Activated CD8-positive, alpha-beta memory T cell treated with anti-CD3 and anti-CD28 coated beads, Interleukin-2, amount 50 U/mL, for 24 hours (primary cell): ENCODE data around the gene MEX3A.

Source experiments
- DNase-seq: peaks from one replicate; pipeline ENCODE4 v3.0.0-alpha.2; 2020; ENCODE audit errors: extremely low read depth

Gene MEX3A

GRCh38 chr1:156102633-156103511 lies 20.6 kb upstream of the MEX3A start:
- no peak for DNase-seq

DNA sequence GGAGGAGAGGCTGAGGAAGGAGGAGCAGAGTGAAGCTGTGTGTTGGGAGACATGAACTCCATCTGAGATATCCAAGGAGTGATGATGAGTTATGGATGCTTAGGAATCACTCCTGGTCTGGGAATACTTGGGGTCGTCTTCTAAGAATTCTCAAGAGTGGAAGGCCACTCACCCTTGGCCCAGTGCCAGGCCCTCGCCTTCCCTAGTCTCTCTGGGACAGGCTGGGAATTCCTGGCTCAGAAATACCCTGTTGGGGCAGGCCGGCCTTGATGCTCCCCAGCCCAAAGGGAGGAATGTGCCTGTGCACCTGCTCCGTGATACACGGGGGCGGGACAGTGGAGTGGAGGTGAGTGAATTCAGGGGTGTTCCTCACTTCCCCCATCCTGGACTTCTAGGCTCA lies 19.6 kb upstream of the MEX3A start:
- DNase-seq: no peak

DNA sequence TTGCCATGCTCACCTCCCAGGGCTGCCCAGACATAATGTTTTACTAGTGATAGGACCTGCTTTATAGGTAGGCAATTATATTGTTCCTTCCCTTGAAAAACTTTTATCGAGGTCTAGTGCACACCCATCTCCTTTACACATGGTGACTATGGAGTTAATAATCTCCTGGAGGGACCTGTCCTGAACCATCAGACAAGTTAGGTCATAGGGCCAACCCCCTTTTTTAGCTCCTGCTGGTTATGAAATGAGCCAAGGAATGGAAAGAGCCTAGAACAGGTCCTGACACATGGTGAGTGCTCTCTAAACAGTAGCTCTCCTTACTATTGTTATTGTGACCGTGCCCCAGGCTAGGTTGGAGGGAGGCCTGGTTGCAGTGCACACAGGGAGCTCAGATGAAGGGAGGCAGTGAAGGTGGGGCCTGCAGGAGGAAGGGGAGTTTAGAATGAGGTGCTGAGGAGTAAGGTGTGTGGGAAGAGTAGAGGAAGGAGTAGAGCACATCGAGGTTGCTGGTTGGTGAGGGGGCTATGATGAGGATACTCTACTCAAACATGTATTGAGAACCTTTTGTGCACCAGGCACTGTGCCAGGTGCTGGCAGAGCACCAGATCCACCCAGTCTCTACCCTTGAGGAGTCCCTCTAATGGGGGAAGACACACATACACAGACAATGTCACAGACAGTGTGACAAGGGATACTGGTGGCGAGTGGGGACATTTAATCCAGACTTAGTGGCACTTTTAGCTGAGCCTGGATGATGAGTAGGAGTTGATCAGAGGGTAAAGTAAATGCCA lies 18.1 kb upstream of the MEX3A start:
- no peak for DNase-seq

- no peak for DNase-seq
These were observed 17.0 kb upstream of the MEX3A start for GRCh38 chr1:156099282-156099681.

DNA sequence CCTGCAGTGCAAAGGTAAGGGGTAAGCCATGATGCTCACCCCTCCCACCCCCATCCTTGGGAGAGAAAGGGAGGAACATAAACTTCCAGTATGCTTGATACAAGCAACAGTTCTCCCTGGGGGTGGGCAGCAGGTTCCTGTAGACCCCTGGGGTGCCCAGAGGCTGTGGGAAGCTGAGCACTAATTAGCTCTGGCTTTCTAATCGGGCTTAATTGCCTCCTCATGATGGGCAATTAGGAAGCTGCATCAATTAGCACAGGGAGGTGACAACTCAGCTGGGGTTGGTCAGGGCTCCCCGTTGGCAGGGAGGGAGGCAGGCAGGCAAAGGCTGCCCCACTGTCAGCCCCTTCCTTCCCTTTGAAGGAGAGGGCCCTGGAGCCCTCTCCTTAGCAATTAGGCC lies 16.5 kb upstream of the MEX3A start:
- no peak for DNase-seq

DNA sequence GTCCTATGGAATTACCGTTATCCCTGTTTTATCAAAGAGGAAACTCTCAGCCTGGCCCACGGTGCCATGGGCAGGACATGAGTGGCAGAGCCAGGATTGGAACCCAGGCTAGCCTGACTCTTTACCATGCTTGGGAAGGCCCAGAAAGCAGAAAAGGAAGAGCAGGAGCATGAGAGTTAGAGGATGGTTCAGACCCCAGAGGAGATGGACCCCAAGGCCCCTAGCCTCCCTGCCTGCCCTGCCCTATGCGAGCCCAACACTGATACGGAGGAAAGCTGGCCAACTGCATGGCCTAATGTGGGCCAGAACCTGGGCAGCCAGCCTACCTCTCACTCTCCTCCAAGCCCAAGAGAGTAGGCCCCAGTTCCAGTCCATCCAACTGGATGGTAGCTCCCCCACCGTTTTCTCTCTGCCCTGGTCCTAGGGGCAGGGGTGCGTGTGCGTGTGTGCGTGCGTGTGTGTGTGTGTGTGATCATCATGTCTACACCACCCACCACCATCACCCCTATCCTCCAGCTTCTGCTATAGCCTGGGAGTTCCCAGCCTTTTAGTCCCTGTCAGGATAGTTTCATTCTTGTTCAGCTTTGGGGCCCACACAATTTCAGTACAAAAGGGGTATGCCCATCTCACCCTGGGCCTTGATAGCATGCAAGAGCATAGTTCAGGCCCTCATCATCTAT lies 15.4 kb upstream of the MEX3A start:
- DNase-seq: no peak

GRCh38 chr1:156096640-156097391 lies 14.6 kb upstream of the MEX3A start:
- DNase-seq: peak; percentile 85

- DNase-seq: no peak
These were observed 13.7 kb upstream of the MEX3A start for GRCh38 chr1:156095906-156096508.

GRCh38 chr1:156091610-156092009 lies 9.3 kb upstream of the MEX3A start:
- no peak for DNase-seq

DNA sequence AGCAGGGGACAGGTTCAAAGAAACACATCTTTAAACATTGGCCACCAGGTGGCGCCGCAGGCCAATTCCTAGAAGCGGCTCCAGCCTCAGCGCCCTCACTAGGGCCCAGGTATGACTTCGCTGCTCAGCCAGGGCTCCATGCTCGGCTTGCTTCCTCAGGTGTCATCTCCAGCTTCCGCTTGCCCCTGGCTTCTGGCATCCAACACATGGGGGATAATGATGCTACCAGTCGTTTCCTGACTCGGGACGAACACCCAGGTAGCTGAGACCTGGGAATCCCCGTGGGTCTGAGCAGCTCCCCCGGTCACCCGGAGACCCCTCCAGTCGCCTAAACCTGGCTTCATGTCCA lies 8.5 kb upstream of the MEX3A start:
- DNase-seq: peak; percentile 73

DNA sequence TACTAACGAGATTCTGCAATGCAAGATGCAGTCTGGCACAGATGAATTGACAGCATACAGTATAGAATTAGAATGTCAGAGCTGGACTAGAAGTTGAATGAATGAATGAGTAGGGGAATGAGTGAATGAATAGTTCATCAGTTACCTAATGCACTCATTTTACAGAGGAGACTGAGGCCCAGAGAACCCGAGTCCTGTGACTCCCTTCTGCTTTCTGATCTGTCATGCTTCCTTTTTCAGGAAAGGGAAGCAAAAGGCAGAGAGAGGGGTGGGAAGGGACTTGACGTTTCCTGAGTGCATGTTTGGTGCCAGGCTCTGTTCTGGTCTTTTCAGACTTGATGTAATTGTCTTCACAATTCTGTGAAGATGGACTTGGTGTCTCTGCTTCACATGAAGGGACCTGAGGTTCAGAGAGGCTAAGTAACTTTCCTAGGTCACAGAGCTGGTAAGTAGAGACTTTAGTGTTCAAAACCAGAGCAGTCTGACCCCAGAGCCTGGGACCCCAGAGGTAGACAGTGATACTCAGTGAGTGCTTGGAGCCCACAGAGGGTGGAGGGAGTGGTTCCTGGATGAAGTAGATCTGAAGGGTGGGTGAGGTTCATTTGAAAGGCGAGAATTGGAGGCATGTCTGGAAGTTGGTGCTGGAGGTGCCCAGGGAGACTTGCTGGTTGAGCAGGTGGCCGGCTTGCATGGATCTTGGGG lies 8.0 kb upstream of the MEX3A start:
- DNase-seq: no peak

DNA sequence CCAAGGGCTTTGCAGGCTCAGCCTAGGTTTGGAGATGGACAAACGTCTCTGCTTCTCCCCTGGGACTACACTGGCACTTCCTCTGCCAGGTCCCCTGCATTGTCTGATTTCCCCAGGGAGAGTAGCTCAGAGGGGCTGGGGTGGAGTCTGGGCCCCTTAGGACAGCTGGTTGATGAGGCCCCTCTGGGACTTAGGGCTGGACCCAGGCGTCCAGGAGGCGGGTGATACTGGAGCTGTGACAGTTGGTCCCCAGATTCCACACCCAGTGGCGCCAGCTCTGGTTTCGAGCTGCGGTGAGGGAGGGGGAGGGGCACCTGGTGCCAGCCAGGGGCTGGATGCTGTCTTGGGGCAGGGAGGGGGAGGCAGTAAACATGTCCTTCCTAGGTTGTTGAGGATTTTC lies 7.4 kb upstream of the MEX3A start:
- no peak for DNase-seq

GRCh38 chr1:156086256-156086662 lies 4.0 kb upstream of the MEX3A start:
- no peak for DNase-seq

DNA sequence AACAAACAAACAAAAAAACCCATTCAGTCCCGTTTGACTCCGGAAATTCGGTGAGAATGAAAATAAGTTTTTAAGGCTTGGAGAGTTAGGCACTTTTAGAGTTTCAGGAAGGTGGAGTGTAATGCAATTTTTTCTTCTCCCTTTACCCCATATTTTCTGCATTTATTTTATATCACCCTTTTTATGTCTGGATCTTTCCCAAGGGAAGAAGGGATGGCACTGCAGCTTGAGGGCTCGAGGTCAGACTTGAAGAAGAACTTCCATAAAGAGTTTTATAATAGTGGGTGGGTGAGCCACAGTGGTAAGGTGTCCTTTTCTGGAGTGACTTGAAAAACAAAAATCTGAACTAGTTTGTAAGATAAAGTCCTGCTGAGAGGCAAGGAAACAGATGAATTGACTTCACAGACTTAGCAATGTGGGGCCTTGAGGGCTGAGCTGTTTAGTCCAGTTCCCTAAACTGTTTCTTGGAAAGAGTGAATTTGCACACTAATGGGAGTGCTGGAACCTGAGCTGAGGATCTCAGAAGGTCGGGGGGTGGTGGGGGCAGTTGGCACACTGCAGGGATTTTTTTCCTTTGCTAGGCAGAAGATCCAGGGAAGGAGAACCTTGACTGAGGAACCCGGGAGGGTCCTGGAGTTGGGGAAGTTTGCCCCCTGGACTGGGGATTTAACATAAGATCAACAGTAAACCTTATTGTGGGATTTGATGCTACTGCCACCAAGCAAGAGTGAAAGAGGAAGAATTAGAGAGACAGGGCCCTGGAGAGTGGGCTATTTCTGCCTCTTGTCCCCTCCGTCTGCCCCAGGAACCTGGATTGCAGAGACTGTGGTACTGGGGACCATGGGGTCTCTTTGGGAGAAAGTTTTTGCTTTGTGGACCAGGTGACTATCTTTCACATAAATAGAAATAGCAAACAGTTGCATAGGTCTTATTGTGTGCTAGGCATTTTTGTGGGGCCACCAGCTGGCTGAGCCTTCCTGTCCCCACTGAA lies 1.8 kb upstream of the MEX3A start:
- DNase-seq: no peak

DNA sequence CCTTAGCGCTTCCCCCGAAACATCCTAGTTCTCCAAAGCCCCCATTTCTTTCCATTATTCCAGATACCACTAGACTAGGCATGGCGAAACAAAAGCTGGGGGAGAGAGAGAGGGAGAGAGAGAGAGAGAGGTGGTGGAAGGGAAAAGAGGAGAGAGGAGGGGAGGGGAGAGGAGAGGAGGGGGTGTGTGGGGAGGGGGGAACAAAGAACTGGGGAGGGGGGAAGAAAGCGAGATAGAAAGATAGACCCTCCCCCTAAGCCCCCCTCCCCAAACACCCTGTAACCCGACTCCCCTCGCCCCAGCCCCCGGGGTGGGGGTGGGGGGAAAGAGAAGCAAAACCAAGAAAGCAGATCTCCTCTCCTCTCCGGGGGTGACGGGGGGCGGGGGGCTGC lies 352 bp downstream of the MEX3A start:
- no peak for DNase-seq

DNA sequence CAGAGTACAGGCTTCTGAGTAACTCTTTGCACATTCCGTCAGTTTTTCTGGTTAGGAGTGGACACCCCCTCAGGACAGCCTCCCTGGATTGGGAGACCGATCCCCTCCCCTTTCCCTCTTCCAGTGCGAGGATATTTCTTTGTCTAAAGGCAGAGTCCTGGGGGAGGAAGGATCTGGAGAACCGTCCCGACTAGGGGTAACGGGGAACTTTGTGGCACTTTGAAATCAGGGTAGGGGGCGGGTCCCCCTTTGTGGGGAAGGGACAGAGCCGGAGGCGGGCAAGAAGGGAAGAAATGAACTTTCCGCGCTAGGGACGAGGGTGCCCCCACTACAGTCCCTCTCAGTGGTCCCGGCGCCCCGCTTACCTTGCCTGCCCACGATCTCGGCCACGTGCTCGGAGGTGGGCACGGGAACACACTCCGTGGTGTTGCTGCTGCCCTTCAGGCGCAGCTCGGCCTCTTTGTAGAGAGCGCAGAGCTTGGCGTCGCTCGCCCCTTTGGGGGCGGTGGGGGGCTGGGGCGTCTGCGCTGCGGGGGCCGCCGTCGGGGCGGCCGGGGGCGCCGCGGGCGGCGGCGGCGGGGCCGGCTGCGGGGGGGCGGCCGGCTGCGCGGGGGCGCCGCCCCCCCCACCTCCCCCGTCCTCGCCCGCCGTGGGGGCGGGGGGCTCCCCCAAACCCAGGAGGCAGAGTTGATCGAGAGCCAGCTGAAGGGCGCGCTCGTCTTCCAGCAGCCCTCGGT lies 917 bp downstream of the MEX3A start:
- DNase-seq: no peak

DNA sequence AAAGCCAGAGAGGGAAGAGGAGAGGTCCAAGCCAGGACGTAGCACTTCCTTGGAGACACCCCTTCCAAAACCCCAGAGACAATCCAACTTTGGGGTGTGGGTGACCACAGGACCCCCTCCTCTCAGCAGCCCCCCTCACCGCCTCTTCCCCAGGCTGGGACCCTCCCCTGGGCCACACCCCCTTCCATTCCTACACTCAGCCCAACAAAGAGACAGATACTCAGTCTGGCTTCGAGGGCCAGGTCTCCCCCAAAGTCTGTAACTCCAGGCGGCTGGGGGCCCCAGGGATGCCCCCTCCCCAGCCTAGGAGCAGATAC lies 1.4 kb downstream of the MEX3A start:
- DNase-seq: no peak

DNA sequence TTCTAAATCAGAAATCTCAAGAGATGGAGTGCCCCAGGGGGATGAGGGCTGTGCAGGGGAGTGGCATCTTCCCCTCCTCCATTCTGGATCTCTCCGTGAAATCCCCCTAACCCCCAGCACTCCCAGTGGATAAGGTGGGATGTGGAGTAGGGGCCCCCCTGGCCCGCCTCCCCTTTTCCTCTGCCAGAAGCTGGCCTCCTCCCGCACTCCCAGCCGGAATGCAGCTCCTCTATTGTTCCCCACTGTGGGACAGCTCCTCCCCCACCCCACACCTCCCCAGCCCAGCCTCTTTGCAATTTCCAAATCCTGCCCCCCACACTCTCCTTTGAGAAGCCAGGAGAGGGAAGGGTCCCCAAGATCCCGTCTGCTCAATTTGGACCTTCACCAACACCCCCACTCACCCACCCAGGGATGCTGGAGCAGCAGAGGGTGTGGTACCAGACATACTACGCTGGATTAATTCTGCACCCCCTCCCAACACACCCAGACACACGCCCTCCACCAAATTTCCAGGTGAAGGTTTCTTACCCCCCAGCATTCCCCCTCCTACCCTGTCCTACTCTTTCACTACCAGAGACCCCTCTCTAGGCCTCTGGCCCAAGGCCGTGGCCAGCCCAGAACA lies 1.9 kb downstream of the MEX3A start:
- DNase-seq: no peak

DNA sequence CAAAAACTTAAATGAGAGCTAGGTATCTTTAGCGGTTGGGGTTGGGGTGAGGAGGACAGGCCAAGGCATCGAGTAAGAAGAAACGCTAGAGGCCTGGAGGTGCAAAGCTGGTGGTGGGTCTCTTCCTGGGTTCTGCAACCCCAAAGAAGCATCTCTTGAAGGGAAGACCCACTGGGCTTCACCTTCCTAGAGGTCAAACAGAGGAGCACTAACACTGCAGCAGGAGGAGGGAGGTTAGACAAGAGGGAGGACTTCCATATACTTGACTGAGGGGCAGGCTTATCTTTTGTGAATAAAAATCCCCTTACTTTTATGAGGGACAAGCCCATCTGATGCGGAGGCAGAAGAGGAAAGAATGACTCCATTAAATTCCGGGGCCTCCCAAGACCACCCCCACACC lies 2.5 kb downstream of the MEX3A start:
- no peak for DNase-seq
